Left forelimb (tissue), 1 donor: Measurements from ENCODE around the gene ID2.

Source experiments
- DNase-seq: peaks from one replicate; pipeline ENCODE4 v3.0.0-alpha.2; 2018; ENCODE audit warnings: low spot score

ID2 gene

GRCh38 chr2:8670580-8670979 lies 11.3 kb upstream of the ID2 start:
- peak; percentile 33 for DNase-seq

- peak; percentile 46 for DNase-seq
Measured at GRCh38 chr2:8671176-8671575, 10.7 kb upstream of the ID2 start.

- DNase-seq, result peak; percentile 18
Measured at GRCh38 chr2:8671802-8672201, 10.1 kb upstream of the ID2 start.

DNA sequence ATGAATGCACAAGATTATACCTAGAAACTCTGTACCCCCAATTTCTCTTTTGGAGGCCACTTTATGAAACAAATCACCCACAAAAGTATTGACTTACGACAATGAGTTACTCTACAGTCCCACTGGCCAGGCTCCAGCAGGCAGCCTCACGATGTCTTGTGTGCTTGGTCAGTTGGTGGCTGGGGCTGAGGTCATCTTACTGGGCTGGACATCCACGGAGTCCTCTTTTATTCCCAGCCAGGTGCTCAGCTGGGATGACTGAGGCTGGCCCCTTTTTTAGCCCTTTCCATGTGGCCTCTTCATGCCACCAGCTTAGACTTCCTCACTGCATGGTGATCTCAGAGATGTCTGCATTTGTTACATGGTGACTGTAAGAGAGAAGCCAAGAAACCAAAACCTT lies 8.9 kb upstream of the ID2 start:
- peak; percentile 34 for DNase-seq

DNA sequence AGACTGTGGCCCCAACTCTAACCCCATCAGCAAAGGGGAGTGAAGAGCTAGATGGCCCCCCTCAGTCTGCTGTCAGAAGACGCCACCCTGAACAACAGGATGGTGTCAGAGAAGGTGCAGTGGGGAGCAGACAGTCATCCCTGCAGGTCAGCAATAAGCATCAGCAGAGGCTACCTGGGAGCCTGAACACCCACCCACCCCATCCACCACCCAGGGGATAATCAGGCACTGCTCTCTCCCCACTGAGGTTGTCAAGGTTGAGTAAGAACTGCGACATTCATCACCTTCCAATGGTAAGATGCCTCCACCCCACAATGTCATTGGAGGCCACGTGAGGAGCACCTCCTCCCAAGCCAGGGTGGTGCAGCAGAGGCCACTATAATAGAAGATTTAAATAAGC lies 8.5 kb upstream of the ID2 start:
- peak; percentile 25 for DNase-seq

GRCh38 chr2:8674420-8675009 lies 7.3 kb upstream of the ID2 start:
- DNase-seq, result no peak

- peak; percentile 33 for DNase-seq
Measured at GRCh38 chr2:8675543-8675942, 6.3 kb upstream of the ID2 start.

DNA sequence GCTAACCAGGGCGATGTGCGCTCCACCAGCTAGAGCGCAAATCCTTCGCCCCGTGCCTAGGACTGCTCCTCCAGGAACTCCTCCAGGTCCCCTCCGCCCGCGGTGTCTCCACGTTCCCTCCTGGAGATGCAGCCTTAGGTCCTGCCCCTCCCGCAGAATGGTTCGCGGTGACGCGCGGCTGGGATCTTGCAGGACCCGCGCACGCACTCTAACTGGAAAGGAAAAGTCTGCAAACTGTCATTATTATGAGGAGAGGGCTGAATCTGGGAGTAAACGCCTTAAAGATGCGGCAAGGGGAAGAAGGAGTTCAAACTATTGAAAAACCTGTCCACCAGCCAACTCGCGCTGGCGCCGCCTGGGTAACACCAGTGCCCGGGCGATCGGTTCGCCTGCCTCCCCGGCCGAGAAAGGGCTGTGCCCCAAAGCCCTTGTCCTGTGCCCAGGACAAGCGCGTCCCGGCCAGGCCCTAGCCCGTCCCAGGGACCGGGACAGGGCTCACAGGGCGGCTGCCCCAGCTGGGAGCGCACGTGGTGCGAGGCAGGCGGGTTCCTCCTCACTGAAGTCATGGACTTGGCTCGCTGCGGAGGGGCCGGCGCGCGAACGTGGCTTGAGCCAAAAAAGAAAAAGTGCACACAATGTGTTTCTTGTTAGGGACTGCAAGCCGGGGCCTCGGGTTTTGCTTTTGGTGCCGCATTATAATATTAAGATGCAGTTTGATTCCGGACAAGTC lies 5.5 kb upstream of the ID2 start:
- DNase-seq, result peak; percentile 94

DNA sequence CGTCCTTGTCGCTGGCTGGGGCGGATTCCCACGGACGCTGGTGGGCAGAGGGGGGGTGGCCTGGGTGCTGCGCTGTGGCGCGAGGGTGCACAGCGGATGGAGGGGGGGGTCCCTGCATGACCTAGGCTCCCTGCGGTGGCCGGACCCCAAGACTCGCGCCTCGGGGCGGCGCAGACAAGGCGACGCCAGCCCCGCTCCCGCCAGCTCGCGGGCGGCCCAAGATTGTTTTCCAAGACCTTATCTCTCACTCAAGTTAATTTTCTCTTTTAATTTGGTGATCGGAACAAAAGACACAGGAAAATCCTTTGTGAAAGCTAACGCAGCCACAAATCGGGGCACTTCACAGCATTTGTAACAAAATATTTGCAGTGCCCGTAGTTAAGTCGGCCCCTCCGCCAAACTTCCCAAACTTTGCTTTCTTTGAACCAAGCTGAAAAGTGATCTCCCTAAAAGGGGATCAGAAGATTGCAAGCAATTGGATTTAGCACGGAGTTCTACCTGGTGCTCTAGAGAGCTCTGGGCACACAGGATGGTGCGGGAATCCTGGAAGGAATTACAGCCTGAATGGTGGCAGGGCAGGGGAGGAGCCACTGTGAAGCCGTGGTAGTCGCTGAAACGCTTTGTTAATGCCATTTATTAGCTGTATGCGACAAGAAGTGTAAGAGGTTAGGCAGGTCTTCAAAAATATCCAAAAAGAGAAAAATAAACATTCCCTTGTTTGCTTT lies 4.8 kb upstream of the ID2 start:
- peak; percentile 71 for DNase-seq

DNA sequence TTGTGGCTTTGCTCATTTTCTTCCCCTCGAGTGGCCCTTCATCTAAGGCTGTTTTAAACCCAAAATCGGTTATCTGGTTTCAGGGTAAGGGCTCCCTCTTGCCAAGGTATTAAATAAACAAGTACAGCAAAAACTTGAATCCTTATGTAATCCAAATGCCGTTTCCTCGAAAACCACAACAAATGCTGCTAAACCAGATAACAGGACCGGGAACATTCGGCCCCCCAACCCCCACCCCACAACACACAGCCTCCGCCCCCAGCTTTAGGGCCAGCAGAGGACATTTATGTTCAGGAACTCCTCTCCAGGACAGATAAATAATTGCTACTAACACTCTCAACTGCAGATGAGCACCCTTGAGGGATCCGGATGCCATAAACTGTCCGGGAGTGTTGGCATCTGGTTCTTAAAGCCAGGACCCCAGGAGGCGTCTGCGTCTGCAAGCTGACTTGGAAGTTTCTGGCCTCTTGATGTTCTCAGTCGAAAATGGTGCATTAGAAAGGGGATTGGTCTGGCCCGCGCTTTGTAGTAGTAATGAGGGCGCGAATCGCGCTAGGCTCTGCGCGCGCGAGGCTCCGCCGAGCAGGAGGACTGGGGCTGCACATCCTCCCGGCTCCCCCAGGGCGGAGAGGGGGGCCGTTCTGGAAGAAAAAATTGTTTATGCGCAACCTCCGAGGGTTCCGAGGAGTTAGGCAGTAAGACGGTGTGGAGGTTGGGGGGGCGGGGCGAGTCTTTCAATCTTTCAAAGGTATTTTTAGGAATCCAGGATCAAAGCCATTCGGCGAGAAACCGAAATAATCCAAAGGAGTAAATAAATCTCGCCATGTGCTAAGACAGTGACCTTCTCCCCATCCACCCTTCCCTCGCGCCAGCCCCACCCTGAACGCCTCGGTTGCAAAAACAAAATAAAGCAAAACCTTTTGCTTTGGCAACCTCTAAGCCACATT lies 3.9 kb upstream of the ID2 start:
- DNase-seq, result peak; percentile 86

DNA sequence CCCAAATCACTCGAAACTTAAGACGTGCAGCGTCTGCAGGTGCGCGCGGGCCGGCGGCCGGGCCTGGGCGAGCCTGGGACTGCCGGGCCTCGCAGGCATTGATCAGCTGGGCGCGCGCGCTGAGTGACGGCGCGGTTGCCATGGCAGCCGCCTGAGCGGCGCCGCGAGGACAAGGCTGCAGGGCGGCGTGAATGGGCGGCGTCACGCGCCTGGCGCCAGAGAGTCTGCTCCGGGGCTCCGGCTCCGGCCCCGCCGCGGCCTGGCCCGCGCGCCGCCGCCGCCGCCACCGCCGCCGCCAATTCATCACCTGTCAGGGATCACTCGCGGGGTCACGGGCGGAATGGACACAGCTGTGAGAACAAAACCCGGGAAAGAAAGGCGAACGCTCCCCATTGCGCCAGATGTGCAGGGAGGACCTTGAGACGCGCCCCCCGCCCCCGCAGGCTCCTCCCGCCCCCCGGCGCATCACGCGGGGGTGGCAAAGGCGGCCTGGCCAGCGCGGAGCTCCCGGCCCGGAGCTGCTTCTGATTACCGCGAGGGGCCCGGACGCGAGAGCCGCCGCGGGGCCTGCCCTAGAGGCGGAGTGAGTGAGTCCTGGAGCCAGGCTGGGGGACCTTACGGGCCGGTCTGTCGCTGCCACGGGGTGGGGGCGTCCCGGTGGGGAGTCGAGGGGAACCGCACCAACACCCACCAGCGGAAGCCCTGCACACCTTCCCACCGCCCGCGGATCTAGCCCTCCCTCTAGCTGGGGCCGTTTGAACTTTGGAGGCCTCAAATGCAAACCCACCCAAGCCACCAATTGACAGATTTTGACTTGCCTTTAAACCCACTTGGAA lies 2.9 kb upstream of the ID2 start:
- DNase-seq, result peak; percentile 96

DNA sequence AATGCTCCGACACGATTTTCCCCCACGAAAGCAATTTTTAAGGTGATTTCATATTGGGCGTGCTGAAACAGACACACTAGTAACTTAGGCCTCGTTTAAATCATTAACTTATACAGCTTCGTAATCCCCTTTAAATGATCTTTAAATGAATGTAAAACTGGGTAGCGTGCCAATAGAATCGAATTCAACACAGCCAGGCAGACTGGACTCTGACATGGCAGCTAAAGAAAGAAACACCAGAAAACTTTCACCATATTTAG lies 2.4 kb upstream of the ID2 start:
- DNase-seq, result no peak

GRCh38 chr2:8679827-8680731 lies 1.8 kb upstream of the ID2 start:
- DNase-seq, result peak; percentile 68

- no peak for DNase-seq
Measured at GRCh38 chr2:8680822-8681760, 765 bp upstream of the ID2 start.

DNA sequence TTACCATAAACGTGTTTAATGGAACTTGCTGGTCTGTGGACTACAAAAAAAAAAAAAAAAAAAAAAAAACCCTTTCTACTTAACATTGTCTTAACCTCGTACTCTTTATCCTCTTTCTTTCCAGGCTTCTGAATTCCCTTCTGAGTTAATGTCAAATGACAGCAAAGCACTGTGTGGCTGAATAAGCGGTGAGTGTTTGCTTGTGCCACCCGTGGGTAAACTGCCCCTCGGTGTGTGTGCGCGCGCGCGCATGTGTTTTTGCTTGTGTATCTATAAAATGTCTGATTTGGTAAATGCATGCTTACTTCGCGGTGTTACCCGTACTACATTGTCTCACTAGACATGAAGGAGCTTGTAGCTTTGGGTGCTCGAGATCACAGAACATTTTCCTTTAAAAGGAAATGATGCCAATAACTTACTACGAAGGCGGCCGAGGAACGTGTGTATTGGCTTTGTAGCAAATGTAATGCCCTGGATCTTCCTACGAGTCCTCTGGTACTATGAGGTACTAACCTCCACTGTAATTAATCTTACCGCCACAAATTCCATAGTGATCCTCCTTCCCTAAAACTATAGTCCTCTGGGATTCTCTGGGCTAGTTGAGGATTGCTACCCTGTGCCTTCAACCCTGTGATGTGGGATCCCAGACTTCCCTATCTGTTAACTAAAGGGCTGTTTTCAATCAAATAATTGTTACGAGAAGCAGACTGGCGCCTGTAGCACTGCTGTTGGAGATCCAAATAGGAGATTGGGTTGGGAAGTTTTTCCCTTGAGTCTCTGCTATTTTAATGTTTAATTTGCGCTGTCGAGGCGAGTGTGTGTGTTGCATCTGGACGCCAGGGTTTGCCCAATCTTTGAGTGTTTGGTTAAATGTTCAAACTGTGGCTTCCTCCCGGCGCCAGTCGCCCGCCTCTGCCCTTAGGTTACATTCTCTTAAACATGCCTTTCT lies 1.1 kb downstream of the ID2 start:
- no peak for DNase-seq

- DNase-seq, result no peak
Measured at GRCh38 chr2:8684540-8684877, 2.7 kb downstream of the ID2 start.

- DNase-seq, result no peak
Measured at GRCh38 chr2:8684878-8685696, 3.2 kb downstream of the ID2 start.
